Caco-2 (cell line): ENCODE data around the gene ABAT. TPM values are rescaled to one million over a fixed set of nuclear protein-coding genes. Genes with fewer than 3 reads are reported as not detected.

Source experiments
- BruUV-seq: library from RNA; stranded (reverse); fragments of 400-500 nt; replicated peaks from 2 replicates; lab custom pipeline; 2021; lab: Mats Ljungman, UMichigan
- CTCF ChIA-PET: fragments of 300-600 bp; sonication (Branson Sonifier 250); formaldehyde crosslinking; loops from one replicate; lab custom pipeline; 2022; ENCODE audit warnings: antibody characterized with exemption; lab: Charles Lee
- POLR2A ChIA-PET: fragments of 300-600 bp; sonication (Branson Sonifier 250); formaldehyde crosslinking; loops from one replicate; lab custom pipeline; 2022; ENCODE audit warnings: antibody characterized with exemption; lab: Charles Lee
- DNase-seq, 2 experiments: peaks; one replicate each; pipeline versions ENCODE4 v3.0.0 to v3.0.0-alpha.2; 2020 to 2022
- H3K27me3 ChIP-seq: replicated peaks from 2 replicates; pipeline ENCODE4 v1.6.0; 2011; ENCODE audit warnings: low read length; ENCODE audit not compliant: control insufficient read depth, insufficient read depth
- H3K36me3 ChIP-seq: 2 replicates; pipeline ENCODE4 v1.5.1; 2011; ENCODE audit warnings: low read length; ENCODE audit not compliant: control insufficient read depth, insufficient read depth
- H3K4me1 ChIP-seq: fragments of 250-450 bp; sonication (Bioruptor Pico); 2 replicates; pipeline ENCODE4 v1.5.1; 2020; ENCODE audit warnings: mild to moderate bottlenecking
- H3K4me3 ChIP-seq: 2 replicates; pipeline ENCODE4 v1.5.1; 2011; ENCODE audit warnings: low read depth, mild to moderate bottlenecking, control low read depth, low read length
- H3K9me3 ChIP-seq: fragments of 250-450 bp; sonication (Bioruptor Pico); 2 replicates; pipeline ENCODE4 v1.5.1; 2020; ENCODE audit warnings: mild to moderate bottlenecking, moderate library complexity
- H3K27ac Mint-ChIP-seq: one replicate; pipeline ENCODE4 v1.8.0; 2022; ENCODE audit warnings: mixed read lengths; ENCODE audit not compliant: unreplicated experiment
- H3K27me3 Mint-ChIP-seq: one replicate; pipeline ENCODE4 v1.8.0; 2022; ENCODE audit warnings: mixed read lengths; ENCODE audit not compliant: insufficient read depth, unreplicated experiment
- H3K36me3 Mint-ChIP-seq: one replicate; pipeline ENCODE4 v1.8.0; 2022; ENCODE audit warnings: mild to moderate bottlenecking, mixed read lengths; ENCODE audit not compliant: insufficient read depth, unreplicated experiment
- H3K4me1 Mint-ChIP-seq: one replicate; pipeline ENCODE4 v1.8.0; 2022; ENCODE audit warnings: low read depth, mixed read lengths; ENCODE audit not compliant: unreplicated experiment
- H3K4me3 Mint-ChIP-seq: one replicate; pipeline ENCODE4 v1.8.0; 2022; ENCODE audit warnings: mild to moderate bottlenecking, moderate library complexity, mixed read lengths; ENCODE audit not compliant: unreplicated experiment
- H3K9me3 Mint-ChIP-seq: one replicate; pipeline ENCODE4 v1.8.0; 2022; ENCODE audit warnings: mixed read lengths; ENCODE audit not compliant: unreplicated experiment
- intact Hi-C: fragments of 100-400 bp; cut with micrococcal nuclease; formaldehyde crosslinking; loops from one replicate; pipeline ENCODE4 v1.10.0; 2022; ENCODE audit not compliant: unreplicated experiment
- total RNA-seq: library from RNA; stranded (reverse); gene quantifications from 2 replicates; pipeline ENCODE4 v1.2.3, GENCODE V29; 2022
- TF ChIP-seq, protein P1 (sequence below), 2 experiments: fragments of 200-600 bp in 1 of 2; IDR thresholded peaks; 1 replicate in 1 of 2; 2 replicates in 1 of 2; pipeline versions ENCODE4 v1.5.1 to v1.8.0; 2011 to 2022; ENCODE audit warnings: antibody characterized with exemption in 1 of 2, control low read depth in 1 of 2, inconsistent platforms in 1 of 2, low read depth in 1 of 2, low read length in 1 of 2, mild to moderate bottlenecking in 1 of 2, moderate library complexity in 1 of 2; ENCODE audit not compliant: insufficient read depth in 1 of 2, severe bottlenecking in 1 of 2, unreplicated experiment in 1 of 2

Gene ABAT
- total RNA-seq, 1 experiment from 2014 or later = 34.9 TPM

DNA sequence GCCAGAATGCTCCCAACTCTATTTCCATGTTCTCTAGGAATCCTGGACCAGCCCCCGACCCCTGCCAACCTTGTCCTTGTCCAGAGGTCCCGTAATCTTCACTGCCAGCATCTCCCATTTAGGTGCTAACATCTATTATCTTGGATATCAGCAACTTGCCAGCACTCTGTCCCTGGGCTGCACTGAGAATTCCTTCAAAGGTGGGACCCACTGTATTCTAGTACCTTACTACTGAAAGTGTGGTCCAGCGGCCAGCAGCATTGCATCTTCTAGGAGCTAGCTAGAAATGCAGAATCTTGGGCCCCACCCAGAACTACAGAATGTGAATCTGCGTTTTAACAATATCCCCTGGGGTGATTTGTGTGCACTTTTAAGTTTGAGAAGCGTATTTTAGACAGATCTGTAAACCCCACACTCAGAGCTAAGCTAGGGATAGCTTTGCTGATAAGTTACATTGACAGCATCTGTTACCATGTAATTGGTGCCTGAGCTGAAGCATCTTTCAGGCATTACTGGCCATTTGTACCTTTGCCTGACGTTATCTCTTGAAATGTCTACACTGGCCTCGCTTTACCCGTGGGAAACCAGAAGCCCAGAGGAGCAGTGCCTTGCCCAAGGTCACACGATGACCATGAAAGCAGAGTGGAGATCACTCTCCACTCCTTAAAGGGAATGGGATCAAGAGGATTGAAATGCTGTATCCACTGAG, 8.3 kb downstream of the ABAT start:
- H3K36me3 Mint-ChIP-seq = peaks cover 29% of the 10 kb centered on the region
- H3K4me1 Mint-ChIP-seq = peaks cover 19% of the 10 kb centered on the region
- H3K27ac Mint-ChIP-seq = no peak overlapping the region
- Histone ChIP-seq H3K9me3 (no peaks in the 10 kb centered on the region), H3K4me1 (peaks cover 23% of the 10 kb centered on the region), H3K27me3 (no peaks in the 10 kb centered on the region), H3K36me3 (no peaks in the 10 kb centered on the region), H3K4me3 (no peak overlapping the region)
- CTCF ChIA-PET = interaction anchor here (0.6 kb wide), 1 partner anchor 186 kb away, joined by 3 read pairs; the partner anchor contains the start of gene CARHSP1
- TF ChIP-seq, protein P1, sequence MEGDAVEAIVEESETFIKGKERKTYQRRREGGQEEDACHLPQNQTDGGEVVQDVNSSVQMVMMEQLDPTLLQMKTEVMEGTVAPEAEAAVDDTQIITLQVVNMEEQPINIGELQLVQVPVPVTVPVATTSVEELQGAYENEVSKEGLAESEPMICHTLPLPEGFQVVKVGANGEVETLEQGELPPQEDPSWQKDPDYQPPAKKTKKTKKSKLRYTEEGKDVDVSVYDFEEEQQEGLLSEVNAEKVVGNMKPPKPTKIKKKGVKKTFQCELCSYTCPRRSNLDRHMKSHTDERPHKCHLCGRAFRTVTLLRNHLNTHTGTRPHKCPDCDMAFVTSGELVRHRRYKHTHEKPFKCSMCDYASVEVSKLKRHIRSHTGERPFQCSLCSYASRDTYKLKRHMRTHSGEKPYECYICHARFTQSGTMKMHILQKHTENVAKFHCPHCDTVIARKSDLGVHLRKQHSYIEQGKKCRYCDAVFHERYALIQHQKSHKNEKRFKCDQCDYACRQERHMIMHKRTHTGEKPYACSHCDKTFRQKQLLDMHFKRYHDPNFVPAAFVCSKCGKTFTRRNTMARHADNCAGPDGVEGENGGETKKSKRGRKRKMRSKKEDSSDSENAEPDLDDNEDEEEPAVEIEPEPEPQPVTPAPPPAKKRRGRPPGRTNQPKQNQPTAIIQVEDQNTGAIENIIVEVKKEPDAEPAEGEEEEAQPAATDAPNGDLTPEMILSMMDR (IDR thresholded peaks at IDR 0.05; ENCODE audit: insufficient read depth in 1 of 2, low read depth in 1 of 2, low read length in 1 of 2, severe bottlenecking in 1 of 2, unreplicated experiment in 1 of 2) = no peak
- intact Hi-C loops = no loop called here
- POLR2A ChIA-PET = no interaction called here
- no TSS peak for BruUV-seq
- H3K27me3 Mint-ChIP-seq = no peaks in the 10 kb centered on the region
- DNase-seq = no peak
- no peak overlapping the region for H3K4me3 Mint-ChIP-seq
- H3K9me3 Mint-ChIP-seq = peaks cover 10% of the 10 kb centered on the region

DNA sequence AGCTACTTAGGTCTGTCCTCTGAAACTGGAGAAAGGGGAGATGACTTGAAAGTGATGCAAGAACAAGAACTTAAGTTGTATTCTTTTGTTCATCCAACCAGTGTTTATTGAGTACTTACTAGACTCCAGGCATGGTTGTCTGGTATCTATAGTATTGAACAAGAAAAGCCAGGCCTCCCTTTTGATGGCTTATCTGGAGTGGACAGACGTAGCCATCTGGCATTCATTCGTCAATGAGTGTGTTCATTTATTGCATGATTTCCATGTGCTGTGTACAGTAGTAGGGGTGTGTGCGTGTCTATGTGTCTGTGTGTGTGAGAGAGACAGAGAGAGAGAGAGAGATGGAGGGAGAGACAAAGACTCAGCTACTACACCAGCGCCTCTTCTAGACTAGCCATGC, 9.2 kb downstream of the ABAT start:
- no peaks in the 10 kb centered on the region for H3K27me3 Mint-ChIP-seq
- intact Hi-C loops = no loop called here

DNA sequence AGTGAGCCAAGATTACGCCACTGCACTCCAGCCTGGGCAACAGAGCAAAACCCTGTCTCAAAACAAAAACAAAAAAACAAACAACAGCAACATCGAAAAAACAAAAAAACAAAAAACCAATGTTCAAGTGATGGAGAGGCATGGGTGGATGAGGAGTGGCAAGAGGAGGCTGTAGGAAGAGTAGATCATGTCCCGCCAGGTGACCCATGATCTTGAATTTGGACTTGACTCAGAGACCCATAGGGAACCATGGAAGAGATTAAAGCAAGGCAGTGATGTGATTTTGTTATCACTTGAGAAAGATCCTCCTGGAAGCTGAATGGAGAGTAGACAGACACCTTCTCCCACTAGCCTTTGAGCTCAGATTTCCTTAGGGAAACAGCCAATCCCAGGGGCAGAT, 11.2 kb downstream of the ABAT start:
- POLR2A ChIA-PET = no interaction called here
- no peaks in the 10 kb centered on the region for H3K36me3 ChIP-seq
- H3K4me3 ChIP-seq = no peak overlapping the region
- no peak for DNase-seq
- Mint-ChIP-seq H3K27ac (peak overlapping the region; percentile 42), H3K4me1 (no peaks in the 10 kb centered on the region), H3K36me3 (peaks cover 15% of the 10 kb centered on the region), H3K27me3 (no peaks in the 10 kb centered on the region), H3K9me3 (peaks cover 20% of the 10 kb centered on the region), H3K4me3 (no peak overlapping the region)
- H3K9me3 ChIP-seq = peaks cover 14% of the 10 kb centered on the region
- CTCF ChIA-PET = no interaction called here
- BruUV-seq = no TSS peak
- intact Hi-C loops = no loop called here
- no peaks in the 10 kb centered on the region for H3K27me3 ChIP-seq
- TF ChIP-seq, protein P1 (IDR thresholded peaks at IDR 0.05; ENCODE audit: insufficient read depth in 1 of 2, low read depth in 1 of 2, low read length in 1 of 2, severe bottlenecking in 1 of 2, unreplicated experiment in 1 of 2) = no peak
- H3K4me1 ChIP-seq = 0 out of 2 replicates have a peak, but pooled peaks cover 5% of the 10 kb centered on the region

More for the DNA sequence above, 9.2 kb downstream of the ABAT start:
- Mint-ChIP-seq H3K4me3 (no peak overlapping the region), H3K27ac (no peak overlapping the region), H3K36me3 (peaks cover 23% of the 10 kb centered on the region), H3K9me3 (peaks cover 10% of the 10 kb centered on the region), H3K4me1 (peaks cover 10% of the 10 kb centered on the region)
- Histone ChIP-seq H3K9me3 (no peaks in the 10 kb centered on the region), H3K27me3 (no peaks in the 10 kb centered on the region), H3K36me3 (no peaks in the 10 kb centered on the region), H3K4me1 (peaks cover 16% of the 10 kb centered on the region), H3K4me3 (no peak overlapping the region)
- CTCF ChIA-PET = no interaction called here
- no TSS peak for BruUV-seq
- TF ChIP-seq, protein P1 (IDR thresholded peaks at IDR 0.05; ENCODE audit: insufficient read depth in 1 of 2, low read depth in 1 of 2, low read length in 1 of 2, severe bottlenecking in 1 of 2, unreplicated experiment in 1 of 2) = no peak
- POLR2A ChIA-PET = no interaction called here
- DNase-seq = no peak
